GM12801 (cell line): ENCODE results near the gene HIVEP3.

Source experiments
- TF ChIP-seq, protein P1 (sequence below): IDR thresholded peaks from one replicate; pipeline ENCODE4 v1.5.1; 2011; ENCODE audit warnings: control low read depth; ENCODE audit not compliant: insufficient read length; ENCODE audit errors: extremely low read depth

The HIVEP3 gene

GRCh38 chr1:41547336-41547735 lies 371.4 kb downstream of the HIVEP3 start:
- TF ChIP-seq, protein P1, sequence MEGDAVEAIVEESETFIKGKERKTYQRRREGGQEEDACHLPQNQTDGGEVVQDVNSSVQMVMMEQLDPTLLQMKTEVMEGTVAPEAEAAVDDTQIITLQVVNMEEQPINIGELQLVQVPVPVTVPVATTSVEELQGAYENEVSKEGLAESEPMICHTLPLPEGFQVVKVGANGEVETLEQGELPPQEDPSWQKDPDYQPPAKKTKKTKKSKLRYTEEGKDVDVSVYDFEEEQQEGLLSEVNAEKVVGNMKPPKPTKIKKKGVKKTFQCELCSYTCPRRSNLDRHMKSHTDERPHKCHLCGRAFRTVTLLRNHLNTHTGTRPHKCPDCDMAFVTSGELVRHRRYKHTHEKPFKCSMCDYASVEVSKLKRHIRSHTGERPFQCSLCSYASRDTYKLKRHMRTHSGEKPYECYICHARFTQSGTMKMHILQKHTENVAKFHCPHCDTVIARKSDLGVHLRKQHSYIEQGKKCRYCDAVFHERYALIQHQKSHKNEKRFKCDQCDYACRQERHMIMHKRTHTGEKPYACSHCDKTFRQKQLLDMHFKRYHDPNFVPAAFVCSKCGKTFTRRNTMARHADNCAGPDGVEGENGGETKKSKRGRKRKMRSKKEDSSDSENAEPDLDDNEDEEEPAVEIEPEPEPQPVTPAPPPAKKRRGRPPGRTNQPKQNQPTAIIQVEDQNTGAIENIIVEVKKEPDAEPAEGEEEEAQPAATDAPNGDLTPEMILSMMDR = no peak

GRCh38 chr1:41546833-41547135 lies 371.9 kb downstream of the HIVEP3 start:
- TF ChIP-seq, protein P1 = no peak

DNA sequence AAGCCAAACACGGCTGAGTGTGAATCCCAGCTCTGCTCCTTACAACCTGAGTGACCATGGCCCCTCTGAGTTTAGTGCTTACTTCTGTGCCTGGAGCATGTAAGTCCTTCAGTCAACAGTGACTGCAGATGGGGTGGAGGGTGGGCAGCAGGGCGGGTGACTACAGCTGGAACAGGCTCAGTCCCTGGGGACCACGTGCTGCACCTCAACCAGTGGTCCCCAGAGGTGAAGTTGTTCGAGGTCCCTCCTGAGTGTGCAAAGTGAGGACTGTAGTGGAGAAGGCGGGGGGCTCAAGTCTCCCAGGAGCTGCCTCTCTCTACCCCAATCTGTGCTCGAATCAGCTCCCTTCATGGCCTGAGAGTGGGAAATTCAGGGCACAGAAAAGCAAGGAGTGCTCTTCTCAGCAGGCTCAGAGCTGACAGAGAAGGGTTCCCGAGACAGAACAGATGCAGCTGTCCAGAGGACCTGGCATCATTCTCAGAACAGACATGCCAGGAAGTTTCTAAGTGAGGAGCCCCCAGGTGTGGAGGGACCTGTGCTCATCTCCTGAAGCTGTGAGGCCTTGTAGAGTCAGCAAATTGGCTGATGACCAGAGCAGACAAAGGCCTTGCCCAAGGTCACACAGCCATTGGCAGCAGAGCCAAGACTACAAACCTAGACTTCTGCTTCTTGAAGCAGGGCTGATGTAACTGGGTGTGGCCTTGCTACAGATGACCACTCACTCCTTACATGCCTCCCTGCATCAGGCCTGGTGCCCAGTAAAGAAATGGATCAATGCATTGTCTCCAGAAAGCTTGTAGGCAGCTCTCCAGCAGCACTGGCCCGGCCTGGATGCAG lies 372.5 kb downstream of the HIVEP3 start:
- TF ChIP-seq, protein P1 = no peak

GRCh38 chr1:41542196-41542930 lies 376.4 kb downstream of the HIVEP3 start:
- TF ChIP-seq, protein P1 = no peak

- TF ChIP-seq, protein P1 = no peak
These were observed 377.1 kb downstream of the HIVEP3 start for GRCh38 chr1:41541592-41541952.

DNA sequence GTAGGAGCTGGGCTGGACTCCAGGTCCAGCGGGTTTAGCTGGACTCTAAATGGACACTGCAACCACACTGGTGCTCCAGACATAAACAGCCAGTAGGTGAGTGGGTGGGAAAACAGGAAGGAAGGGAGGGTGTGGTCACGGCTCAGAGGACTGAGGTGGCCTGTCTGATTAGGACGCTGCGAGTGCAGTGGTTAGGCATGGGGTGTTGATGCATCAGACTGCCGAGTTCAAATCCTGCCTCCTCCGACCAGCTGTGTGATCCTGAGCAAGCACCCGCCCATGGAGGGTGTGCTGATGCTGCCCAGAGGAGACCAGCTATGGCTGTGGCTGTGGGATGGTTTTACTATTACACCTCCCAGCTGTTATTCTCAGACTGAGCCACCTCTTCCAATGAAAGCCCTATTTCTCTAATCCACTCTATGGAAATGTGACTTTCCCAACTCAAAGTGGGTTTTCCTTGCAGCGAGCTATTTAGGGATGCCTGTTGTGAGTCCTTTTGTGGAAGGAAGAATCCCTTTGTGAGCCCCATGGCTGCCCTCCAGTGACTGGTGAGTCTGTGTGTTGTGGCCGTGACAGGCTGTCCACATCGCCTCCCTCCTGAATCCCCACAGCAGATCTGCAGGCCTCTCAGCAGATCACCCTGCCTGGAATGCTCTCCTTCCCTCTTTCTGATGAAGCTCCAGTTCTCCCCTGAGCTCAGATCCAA lies 377.7 kb downstream of the HIVEP3 start:
- TF ChIP-seq, protein P1 = no peak

GRCh38 chr1:41539999-41540398 lies 378.7 kb downstream of the HIVEP3 start:
- TF ChIP-seq, protein P1 = no peak
